Glomerular visceral epithelial cell (primary cell): ENCODE data around the gene NUDCD2.
"Not testable (repeated sequence)": the region's sequence is repeated elsewhere in the genome, so short reads cannot be mapped to it uniquely, and the experiment has no call there.

Experiments used
- DNase-seq: peaks from one replicate; pipeline ENCODE4 v3.0.0-alpha.2; 2016; ENCODE audit errors: extremely low spot score

NUDCD2 gene

DNA sequence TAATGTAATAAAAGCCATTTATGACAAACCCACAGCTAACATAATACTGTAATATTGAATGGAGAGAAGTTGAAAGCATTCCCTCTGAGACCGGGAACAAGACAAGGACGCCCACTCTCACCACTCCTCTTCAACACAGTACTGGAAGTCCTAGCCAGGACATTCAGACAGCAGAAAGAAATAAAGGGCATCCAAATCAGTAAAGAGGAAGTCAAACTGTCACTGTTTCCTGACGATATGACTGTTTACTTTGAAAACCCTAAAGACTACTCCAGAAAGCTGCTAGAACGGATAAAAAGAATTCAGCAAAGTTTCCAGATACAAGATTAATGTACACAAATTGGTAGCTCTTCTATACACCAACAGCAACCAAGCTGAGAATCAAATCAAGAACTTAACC is 33.8 kb downstream of the NUDCD2 start:
- not testable (repeated sequence) for DNase-seq

DNA sequence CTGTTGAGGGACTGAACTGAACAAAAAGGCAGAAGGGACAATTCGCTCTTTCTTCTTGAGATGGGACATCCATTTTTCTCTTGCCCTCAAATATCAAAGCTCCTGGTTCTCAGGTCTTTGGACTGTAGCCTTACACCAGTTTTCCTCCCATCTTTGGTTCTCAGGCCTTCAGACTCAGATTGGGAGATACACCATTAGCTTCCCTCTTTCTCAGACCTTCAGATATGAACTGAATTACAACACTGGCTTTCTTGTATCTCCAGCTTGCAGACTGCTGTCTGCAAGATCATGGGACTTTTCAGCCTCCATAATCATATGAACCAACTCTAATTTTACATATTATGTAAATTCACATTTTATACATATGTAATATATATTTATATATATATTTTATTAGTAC is 35.1 kb downstream of the NUDCD2 start:
- no peak for DNase-seq

DNA sequence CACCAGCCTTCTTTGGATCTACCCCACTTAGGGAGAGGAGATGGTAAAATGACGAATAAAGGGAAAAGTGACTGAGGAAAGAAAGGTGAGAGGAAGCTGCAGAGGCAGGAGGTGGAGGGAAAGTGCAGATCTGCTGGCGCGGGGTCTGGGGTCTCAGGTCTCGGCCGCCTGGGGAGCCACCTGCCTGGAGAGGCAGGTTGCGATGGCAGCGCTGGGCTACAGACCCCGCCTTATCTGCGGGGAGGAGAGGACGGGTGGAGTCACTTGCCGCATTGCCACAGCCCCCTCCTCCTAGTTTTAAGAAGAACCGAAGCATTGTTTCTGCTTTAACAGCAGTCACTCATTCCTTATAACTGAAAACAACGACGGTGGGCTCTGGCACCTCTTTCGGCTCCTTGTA is 44.2 kb downstream of the NUDCD2 start:
- DNase-seq, result not testable (repeated sequence)

DNA sequence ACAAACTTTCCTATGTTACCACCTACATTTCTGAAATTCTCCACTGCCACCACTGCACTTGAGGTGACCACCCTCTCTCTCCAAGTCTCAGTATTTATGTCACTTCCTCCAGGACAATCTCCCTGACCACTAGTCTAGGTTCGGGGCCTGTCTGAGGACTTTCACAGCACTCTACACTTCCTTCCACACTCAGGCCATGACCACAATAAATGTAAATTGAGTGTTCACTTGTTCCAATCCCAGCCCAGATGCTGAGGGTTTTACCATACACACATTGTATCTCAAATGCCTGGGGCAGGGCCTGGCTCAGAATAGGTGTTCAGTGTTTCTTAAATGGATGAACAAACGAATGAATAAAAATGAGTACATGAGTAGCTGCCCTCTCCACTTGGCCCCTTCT is 49.4 kb downstream of the NUDCD2 start:
- no peak for DNase-seq

DNA sequence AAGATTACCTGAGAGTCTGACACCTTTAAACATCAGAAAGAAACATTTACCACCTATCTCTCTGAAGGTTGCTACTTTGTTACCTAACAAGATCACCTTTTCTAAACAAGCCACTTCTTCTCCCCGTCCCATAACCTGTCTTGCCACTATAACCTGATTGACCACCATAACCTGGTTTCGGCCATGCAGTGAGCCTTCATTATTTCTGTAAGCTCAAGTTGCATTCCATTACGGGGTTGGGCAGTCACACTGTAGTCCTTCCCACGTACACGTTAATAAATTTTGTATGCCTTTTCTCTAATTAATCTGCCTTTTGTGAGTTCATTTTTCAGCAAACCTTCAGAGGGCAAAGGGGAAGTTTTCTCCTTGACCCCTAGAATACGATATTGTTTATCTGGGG is 50.5 kb downstream of the NUDCD2 start:
- no peak for DNase-seq

DNA sequence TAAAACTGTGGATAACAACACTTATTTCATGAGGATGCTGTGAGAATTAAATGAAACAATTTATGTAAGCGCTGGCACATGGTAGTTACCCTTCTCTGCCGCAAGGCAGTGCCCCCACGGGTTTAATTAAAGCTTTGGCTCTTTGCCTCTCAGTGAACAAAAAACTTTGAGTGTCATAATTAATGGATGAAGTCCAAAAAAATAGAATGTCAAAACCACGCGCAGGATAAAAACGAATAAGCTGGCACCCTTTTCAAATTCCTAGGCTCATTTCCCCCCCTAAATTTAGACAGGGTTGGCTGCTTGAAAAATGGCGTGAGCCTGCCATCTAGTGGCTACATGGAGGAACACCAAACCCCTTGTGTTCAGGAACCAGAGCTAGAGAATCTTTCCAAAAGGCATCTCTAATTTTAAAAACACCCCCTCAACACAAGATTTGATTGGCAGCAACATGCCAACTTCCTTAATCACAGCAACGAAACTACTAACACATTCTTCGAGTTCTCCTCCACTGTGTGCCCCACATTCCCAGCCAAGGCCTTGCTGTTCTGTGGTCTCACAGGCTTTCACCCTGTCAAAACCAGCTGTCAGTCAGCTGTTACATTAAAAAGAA is 51.5 kb downstream of the NUDCD2 start:
- DNase-seq, result peak; percentile 65

DNA sequence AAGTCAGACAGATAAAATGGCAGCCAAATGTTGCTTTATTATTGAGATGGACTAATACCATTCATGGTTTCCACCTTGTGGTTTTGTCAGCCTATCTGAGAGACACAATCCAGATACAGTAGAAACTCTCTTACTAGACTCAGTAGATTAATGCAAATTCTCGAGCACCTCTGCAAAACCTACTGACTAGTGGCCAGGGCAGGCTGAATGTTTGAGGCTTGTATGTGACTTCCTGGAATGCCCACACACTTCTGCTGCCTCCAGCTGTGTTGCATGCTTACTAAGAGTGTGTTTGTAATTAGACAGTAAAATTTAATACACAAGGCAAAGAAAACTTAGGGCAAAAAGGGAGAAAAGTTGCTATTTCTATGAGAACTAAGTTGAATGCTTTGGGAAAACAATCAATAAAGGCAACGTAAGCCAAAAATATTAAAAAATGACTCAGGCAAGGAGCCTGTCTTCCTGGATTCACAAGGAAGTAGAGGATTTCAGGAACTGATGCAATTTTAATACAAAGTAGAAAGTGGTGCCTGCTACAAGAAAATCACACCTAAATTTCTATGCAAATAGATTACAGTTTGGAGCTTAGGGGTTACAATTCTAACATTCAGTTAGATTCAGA is 52.8 kb downstream of the NUDCD2 start:
- DNase-seq, result no peak

DNA sequence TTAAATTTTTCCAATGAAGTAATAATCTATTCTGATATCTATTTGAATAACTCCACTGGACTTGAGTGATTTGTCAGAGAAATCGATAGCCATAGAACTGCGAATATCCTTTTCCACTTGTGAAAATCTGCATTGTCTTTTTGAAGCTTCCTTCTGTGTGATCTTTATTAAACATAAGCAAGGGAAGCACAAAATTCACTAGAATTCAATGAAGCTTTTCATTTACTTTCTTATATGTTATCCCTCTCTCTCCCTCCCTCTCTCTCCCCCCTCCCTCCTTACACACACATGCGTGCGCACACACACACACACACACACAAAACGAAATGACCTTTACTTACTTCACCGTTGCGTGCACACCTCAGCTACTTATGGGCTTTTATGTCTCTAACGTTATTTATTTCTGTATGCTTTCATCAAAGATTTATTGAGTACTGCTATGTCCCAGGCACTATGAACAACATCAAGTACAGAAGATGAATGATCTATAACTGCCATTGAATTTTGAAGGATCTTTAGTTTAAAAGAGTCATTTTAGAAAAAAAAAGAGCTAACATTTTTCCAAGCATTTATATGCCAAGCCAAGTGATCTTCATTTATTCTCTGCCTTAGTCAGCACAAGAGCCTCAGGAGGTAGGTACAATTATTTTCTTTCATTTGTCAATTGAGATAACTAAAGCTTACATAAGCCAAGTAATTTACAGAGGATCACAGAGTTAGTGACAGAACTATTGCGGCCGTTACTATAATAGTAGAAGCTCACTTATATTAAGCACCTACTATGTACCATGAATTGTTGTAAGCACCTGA is 55.3 kb downstream of the NUDCD2 start:
- DNase-seq, result no peak

DNA sequence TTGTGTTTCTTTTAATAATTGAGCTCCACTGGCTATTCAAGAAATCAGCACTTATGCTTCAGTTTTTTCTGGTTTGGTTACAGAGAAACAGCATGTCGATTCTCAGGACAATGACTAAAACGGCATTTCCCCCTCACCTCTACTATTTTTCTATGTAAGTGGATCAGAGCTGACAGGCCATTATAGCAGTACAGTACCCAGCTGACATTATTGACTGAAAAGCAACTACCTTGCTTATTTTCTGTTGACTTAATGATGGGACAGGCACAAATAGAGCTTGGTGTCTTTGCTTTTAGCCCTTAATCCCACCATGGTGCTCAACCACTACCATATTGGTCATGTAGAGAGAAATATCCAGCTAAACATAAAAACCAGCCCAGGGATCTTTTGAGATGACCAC is 57.9 kb downstream of the NUDCD2 start:
- no peak for DNase-seq

DNA sequence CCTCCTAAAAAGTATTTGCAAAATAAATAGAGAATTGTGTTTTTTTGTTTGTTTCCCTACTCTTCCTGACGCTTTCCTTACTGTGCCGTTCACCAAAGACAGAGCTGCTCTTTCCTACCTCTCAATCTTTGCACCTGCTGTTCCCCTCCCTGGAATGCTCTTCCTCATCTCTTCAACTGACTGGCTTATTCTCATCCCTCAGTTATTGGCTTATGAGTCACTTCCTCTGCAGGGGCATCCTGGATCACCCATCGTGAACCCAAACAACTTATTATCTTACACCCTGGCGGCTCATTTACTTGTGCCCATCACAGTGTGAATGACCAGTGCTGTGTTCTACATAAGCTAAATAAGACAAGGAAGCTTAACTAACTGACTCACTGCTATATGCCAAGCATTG is 58.6 kb downstream of the NUDCD2 start:
- no peak for DNase-seq

DNA sequence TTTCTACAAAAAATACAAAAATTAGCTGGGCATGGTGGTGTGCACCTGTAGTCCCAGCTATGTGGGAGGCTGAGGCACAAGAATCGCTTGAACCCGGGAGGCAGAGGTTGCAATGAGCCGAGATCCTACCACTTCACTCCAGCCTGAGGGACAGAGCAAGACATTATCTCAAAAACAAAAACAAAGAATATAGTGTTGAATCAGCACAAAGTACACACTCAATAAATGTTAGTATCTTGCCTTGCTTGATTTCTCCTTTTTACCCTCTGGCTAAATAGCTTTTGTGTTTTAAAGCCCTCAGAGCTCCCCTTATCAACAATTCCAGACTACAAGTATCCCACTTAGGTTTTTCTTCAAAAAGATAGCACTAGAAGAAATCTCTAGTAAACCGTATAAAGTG is 60.0 kb downstream of the NUDCD2 start:
- DNase-seq, result no peak

DNA sequence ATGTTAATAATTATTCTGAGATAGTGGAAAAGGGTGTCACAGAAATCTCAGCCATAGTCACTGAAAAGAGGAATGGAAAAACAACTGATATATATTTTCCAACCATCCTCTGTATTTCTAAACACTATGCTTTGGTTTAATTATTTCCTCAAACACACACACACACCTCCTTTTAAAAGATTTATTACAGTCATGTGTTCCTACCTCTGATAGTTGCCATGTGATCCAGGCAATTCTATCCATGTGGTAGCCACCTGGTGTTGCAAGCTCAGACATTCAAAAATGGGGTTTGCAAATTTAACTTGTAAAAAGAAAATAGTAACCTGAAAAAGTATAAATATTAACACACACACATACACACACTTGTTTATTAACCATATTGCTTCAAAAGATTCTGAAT is 62.5 kb downstream of the NUDCD2 start:
- DNase-seq, result no peak

DNA sequence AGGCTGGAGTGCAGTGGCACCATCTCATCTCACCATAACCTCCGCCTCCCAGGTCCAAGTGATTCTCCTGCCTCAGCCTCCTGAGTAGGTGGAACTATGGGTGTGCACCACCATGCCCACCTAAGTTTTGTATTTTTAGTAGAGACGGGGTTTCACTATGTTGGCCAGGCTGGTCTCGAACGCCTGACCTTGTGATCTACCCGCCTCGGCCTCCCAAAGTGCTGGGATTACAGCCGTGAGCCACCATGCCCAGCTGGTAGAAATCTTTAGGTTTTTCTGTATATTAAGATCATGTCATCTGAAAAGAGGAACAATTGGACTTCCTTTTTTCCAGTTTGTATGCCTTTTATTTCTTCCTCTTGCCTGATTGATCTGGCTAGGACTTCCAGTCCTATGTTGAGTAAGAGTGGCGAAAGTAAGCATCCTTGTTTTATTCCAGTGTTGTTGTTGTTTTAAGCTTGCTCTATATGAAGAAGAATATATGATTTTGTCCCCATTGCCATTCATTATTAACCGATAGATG is 63.0 kb downstream of the NUDCD2 start:
- not testable (repeated sequence) for DNase-seq
